ENCODE measurements around the gene ETFB. TPM values are rescaled to one million over a fixed set of nuclear protein-coding genes. Genes with fewer than 3 reads are reported as not detected.

The ETFB gene
- total and polyA plus RNA-seq, 7 donors, result 59.5 to 361 (median 158) TPM

DNA sequence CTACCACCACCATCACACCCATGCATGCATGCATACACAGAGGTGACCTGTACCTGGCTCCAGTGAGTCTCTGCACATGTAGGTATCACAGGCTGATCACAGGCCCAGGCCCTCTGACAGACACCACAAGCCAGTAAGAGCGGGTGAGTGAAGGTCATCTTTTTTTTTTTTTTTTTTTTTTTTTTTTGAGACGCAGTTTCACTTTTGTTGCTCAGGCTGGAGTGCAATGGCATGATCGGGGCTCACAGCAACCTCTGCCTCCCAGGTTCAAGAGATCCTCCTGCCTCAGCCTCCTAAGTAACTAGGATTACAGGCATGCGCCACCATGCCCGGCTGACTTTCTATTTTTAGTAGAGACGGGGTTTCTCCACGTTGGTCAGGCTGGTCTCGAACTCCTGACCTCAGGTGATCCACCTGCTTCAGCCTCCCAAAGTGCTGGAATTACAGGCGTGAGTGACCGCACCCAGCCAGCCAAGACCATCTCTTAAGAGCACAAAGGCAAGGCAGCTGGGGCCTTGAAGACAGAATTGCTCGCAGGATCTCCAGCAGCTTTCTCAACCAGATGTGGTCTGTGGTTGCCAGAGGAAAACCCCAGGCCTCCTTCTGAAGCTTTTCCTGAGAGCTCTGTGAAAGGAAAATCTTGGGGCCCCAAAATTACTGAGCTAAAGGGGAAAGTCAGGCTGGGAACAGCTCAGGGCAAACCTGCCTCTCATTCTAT is 9.5 kb upstream of the ETFB start:
- TF ChIP-seq, protein P1, sequence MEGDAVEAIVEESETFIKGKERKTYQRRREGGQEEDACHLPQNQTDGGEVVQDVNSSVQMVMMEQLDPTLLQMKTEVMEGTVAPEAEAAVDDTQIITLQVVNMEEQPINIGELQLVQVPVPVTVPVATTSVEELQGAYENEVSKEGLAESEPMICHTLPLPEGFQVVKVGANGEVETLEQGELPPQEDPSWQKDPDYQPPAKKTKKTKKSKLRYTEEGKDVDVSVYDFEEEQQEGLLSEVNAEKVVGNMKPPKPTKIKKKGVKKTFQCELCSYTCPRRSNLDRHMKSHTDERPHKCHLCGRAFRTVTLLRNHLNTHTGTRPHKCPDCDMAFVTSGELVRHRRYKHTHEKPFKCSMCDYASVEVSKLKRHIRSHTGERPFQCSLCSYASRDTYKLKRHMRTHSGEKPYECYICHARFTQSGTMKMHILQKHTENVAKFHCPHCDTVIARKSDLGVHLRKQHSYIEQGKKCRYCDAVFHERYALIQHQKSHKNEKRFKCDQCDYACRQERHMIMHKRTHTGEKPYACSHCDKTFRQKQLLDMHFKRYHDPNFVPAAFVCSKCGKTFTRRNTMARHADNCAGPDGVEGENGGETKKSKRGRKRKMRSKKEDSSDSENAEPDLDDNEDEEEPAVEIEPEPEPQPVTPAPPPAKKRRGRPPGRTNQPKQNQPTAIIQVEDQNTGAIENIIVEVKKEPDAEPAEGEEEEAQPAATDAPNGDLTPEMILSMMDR (IDR thresholded peaks at IDR 0.05), result no peak
- no peak for TF ChIP-seq EP300 (IDR thresholded peaks at IDR 0.05)
- TF ChIP-seq POLR2A (IDR thresholded peaks at IDR 0.05), result no peak
- TF ChIP-seq POLR2AphosphoS5 (IDR thresholded peaks at IDR 0.05), result no peak
- no peaks in the 10 kb centered on the region for H3K36me3 ChIP-seq
- H3K9me3 ChIP-seq, result no peaks in the 10 kb centered on the region
- no peaks in the 10 kb centered on the region for H3K4me1 ChIP-seq
- no peaks in the 10 kb centered on the region for H3K27me3 ChIP-seq
- WGBS, 2 donors, result 60 to 77% methylated on average over 11 of the region's 11 CpGs
- DNase-seq, result no peak
- no peak overlapping the region for H3K4me3 ChIP-seq
- intact Hi-C loops (cut with DNase I), result no loop called here
- no peak overlapping the region for H3K27ac ChIP-seq

DNA sequence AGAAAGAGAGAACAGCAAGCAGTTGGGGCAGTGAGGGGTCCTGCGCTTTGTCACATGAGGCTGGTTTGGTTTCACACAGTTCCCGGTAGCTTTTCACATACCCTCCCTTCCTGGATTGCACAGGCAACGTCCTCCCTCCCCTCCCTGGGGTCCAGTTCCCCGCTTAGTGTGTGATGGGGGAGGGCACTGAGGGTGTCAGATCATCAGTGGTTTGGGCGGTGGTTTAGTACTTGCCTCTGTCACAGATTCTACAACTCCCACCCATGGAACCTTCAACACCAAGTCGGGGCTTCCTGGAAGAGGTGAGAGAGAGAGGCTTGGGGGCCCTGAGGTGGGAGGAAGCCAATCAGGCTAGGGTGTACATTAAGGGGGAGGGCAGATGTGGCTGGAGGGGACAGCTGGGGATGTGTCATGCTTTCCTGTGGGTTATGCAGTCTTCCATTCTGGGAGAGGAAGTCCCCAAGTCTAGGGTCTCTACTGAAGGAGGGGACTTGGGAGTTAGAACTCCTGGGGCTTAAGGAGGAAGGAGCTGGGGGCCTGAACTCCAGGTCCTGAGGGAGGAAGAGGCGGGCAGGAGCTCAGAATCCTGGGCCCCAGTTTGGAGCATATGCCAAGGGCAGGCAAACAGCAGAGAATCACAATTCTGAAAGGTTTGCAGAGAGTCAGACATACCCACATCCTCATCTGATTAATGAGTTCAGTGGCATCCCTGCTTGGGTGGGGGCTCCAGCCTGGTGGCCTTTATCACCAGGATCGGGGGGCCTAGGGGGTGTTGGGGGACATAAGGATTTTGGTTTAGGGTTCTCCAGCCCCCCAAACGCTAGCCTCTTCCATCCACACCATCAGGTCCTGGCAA is 6.7 kb upstream of the ETFB start, which contains the start of gene NKG7:
Gene NKG7, minus strand, starts transcription at position 6 of the 856 bp plus-strand sequence. CDS start 119 bp downstream, outside the sequence.
- DNase-seq, result no peak
- no peaks in the 10 kb centered on the region for H3K36me3 ChIP-seq
- no peak for TF ChIP-seq POLR2AphosphoS5 (IDR thresholded peaks at IDR 0.05)
- TF ChIP-seq EP300 (IDR thresholded peaks at IDR 0.05), result no peak
- TF ChIP-seq, protein P1 (IDR thresholded peaks at IDR 0.05), result no peak
- no peak for TF ChIP-seq POLR2A (IDR thresholded peaks at IDR 0.05)
- no peaks in the 10 kb centered on the region for H3K9me3 ChIP-seq
- intact Hi-C loops (cut with DNase I), result no loop called here
- no peak within 1 kb of the TSS for H3K4me3 ChIP-seq
- peaks cover 0 to 9% (median 6%) of the 10 kb centered on the region in 4 donors for H3K4me1 ChIP-seq
- no peaks in the 10 kb centered on the region for H3K27me3 ChIP-seq
- H3K27ac ChIP-seq, result no peak within 1 kb of the TSS
- WGBS, 2 donors, result 38 to 53% methylated on average over 9 of the region's 9 CpGs

DNA sequence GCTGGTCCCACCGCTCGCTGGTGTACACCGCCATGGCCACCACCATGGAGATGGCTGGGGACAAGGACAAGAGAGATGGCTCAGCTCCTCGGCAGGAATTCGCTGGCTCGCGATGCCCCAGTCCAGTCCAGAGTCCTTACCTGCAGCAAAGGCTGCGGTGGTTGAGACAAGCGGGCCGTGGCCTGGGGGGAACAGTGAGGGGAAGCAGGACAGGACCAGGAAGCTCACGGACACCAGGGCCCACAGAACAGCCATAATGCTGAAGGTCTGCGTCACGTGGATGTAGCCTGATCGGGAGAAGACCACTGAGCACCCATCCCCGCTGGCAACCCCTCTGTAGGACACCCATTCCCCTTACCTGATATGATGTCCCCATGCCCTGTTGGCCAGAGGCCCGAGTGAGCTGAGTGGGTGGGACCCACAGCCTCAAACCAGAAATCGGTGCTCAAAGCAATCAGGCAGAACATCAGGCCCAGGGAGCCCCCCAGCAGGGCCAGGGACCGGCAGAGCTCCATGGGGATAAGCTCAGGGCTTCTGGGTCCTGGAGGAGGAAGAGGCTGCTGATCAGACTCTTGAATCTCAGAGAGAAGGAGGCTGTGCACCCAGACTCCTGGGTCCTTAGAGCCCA is 5.9 kb upstream of the ETFB start:
- TF ChIP-seq POLR2AphosphoS5 (IDR thresholded peaks at IDR 0.05), result no peak
- no peak for TF ChIP-seq EP300 (IDR thresholded peaks at IDR 0.05)
- no peak for TF ChIP-seq POLR2A (IDR thresholded peaks at IDR 0.05)
- TF ChIP-seq, protein P1 (IDR thresholded peaks at IDR 0.05), result no peak
- Histone ChIP-seq H3K27ac (no peak overlapping the region), H3K27me3 (no peaks in the 10 kb centered on the region), H3K4me1 (peaks cover 0 to 10% (median 6%) of the 10 kb centered on the region in 4 donors), H3K4me3 (no peak overlapping the region), H3K9me3 (no peaks in the 10 kb centered on the region), H3K36me3 (no peaks in the 10 kb centered on the region)
- intact Hi-C loops (cut with DNase I), result no loop called here
- WGBS, 2 donors, result 79 to 81% methylated on average over 18 of the region's 18 CpGs
- DNase-seq, result no peak

DNA sequence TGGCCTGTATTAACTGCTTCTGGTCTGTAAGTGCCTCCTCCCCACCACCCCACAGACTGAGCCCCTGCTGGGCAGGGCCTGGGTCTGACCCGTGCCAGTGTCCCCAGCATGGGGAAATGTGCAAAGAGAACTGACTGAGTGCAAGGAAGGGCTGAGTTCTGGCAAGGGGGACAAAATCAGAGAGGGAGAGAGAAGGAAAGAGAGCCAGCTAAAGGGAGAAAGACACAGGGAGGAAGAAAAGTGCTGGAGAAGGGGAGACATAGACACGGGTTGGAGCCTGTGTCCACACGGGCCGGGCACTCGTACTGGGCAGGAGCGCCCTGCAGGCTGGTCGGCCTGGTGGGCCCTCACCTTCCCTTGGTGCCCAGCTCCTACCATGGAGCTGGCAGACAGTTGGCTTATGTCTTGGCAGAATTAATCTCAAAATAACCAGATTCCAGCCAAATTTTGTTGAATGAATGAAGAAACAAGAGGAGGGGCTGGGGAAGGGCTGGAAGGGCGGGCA is 5.0 kb upstream of the ETFB start:
- intact Hi-C loops (cut with DNase I), result no loop called here
- no peak for DNase-seq
- H3K9me3 ChIP-seq, result no peaks in the 10 kb centered on the region
- H3K27ac ChIP-seq, result no peak overlapping the region
- WGBS, 2 donors, result 78 to 88% methylated on average over 8 of the region's 8 CpGs
- H3K27me3 ChIP-seq, result no peaks in the 10 kb centered on the region
- TF ChIP-seq POLR2AphosphoS5 (IDR thresholded peaks at IDR 0.05) (no peak), POLR2A (IDR thresholded peaks at IDR 0.05) (no peak), EP300 (IDR thresholded peaks at IDR 0.05) (no peak)
- TF ChIP-seq, protein P1 (IDR thresholded peaks at IDR 0.05), result no peak
- H3K36me3 ChIP-seq, result no peaks in the 10 kb centered on the region
- no peak overlapping the region for H3K4me3 ChIP-seq
- H3K4me1 ChIP-seq, result peaks cover 0 to 16% (median 6%) of the 10 kb centered on the region in 4 donors
